H1 (cell line): ENCODE measurements around the gene COMMD7. TPM values are rescaled to one million over a fixed set of nuclear protein-coding genes. Genes with fewer than 3 reads are reported as not detected.

Experiments
- CTCF ChIA-PET: fragments of 300-600 bp; sonication (Branson Sonifier 250); formaldehyde crosslinking; loops from one replicate; lab custom pipeline; 2021; ENCODE audit not compliant: partially characterized antibody; lab: Charles Lee
- POLR2A ChIA-PET: fragments of 300-600 bp; sonication (Branson Sonifier 250); formaldehyde crosslinking; loops from one replicate; lab custom pipeline; 2021; ENCODE audit warnings: inconsistent platforms; ENCODE audit not compliant: partially characterized antibody; lab: Charles Lee
- DNase-seq, 2 experiments: peaks; one replicate each; pipeline versions ENCODE4 v3.0.0 to v3.0.0-alpha.2; 2010 to 2022; ENCODE audit warnings: low spot score in 2 of 2, low read depth in 1 of 2, mixed read lengths in 1 of 2
- FAIRE-seq: peaks from 2 replicates; lab custom pipeline; 2011; peaks lifted over from hg19 to GRCh38; lab: Jason Lieb, UNC
- H2AFZ ChIP-seq: 2 replicates; pipeline ENCODE4 v1.8.1; 2012; ENCODE audit warnings: low read length, inconsistent platforms
- H2AK5ac ChIP-seq: 2 replicates; pipeline ENCODE4 v1.6.1; 2013; ENCODE audit warnings: low read depth, low read length
- H2BK120ac ChIP-seq: replicated peaks from 2 replicates; pipeline ENCODE3; 2013; ENCODE audit warnings: low read depth, low read length, inconsistent platforms
- H2BK12ac ChIP-seq: 2 replicates; pipeline ENCODE4 v1.6.1; 2013; ENCODE audit warnings: low read depth, low read length
- H2BK15ac ChIP-seq: 2 replicates; pipeline ENCODE4 v1.6.1; 2013; ENCODE audit warnings: low read length
- H2BK20ac ChIP-seq: 2 replicates; pipeline ENCODE4 v1.6.1; 2013; ENCODE audit warnings: low read length
- H2BK5ac ChIP-seq: 2 replicates; pipeline ENCODE4 v1.6.1; 2013; ENCODE audit warnings: low read depth, low read length
- H3K14ac ChIP-seq: 2 replicates; pipeline ENCODE4 v1.6.1; 2013; ENCODE audit warnings: inconsistent platforms; ENCODE audit not compliant: insufficient read length
- H3K18ac ChIP-seq: 2 replicates; pipeline ENCODE4 v1.6.1; 2013; ENCODE audit warnings: low read length; ENCODE audit errors: extremely low read depth
- H3K23ac ChIP-seq: 2 replicates; pipeline ENCODE4 v1.6.1; 2013; ENCODE audit warnings: inconsistent platforms; ENCODE audit not compliant: insufficient read length
- H3K23me2 ChIP-seq: 2 replicates; pipeline ENCODE4 v1.6.1; 2013; ENCODE audit warnings: low read depth, low read length
- H3K27ac ChIP-seq: 2 replicates; pipeline ENCODE4 v1.6.1; 2011; ENCODE audit warnings: low read depth, low read length, inconsistent platforms
- H3K27me3 ChIP-seq, 4 experiments: replicated peaks in 1 of 4; 1 replicate in 1 of 4; 2 replicates in 3 of 4; pipeline versions ENCODE4 v1.6.1 to v1.8.1; 2011 to 2013; ENCODE audit warnings: low read length in 3 of 4, mild to moderate bottlenecking in 3 of 4, inconsistent platforms in 2 of 4, mixed read lengths in 2 of 4, moderate library complexity in 1 of 4; ENCODE audit not compliant: control insufficient read depth in 3 of 4, insufficient read depth in 3 of 4; ENCODE audit errors: extremely low read depth in 1 of 4
- H3K36me3 ChIP-seq, 4 experiments: 2 replicates each; pipeline versions ENCODE4 v1.6.1 to v1.8.1; 2011 to 2013; ENCODE audit warnings: mild to moderate bottlenecking in 4 of 4, low read length in 3 of 4, moderate library complexity in 2 of 4, control low read depth in 1 of 4, inconsistent platforms in 1 of 4; ENCODE audit not compliant: insufficient read depth in 4 of 4, control insufficient read depth in 2 of 4
- H3K4ac ChIP-seq: replicated peaks from 2 replicates; pipeline ENCODE3; 2013; ENCODE audit warnings: low read length, low read depth, mixed read lengths, inconsistent platforms; ENCODE audit not compliant: insufficient read length
- H3K4me1 ChIP-seq, 4 experiments: replicated peaks in 1 of 4; 1 replicate in 1 of 4; 2 replicates in 3 of 4; pipeline versions ENCODE4 v1.6.1 to v1.8.1; 2011 to 2013; ENCODE audit warnings: low read length in 3 of 4, inconsistent platforms in 2 of 4, mixed read lengths in 1 of 4; ENCODE audit not compliant: insufficient read depth in 4 of 4, control insufficient read depth in 3 of 4
- H3K4me2 ChIP-seq, 2 experiments: 2 replicates each; pipeline versions ENCODE4 v1.6.1 to v1.8.1; 2011 to 2013; ENCODE audit warnings: low read depth in 2 of 2, low read length in 2 of 2, control low read depth in 1 of 2, inconsistent platforms in 1 of 2, mild to moderate bottlenecking in 1 of 2; ENCODE audit not compliant: insufficient read depth in 1 of 2
- H3K4me3 ChIP-seq, 4 experiments: fragments of 200-600, 300-600 bp in 1 of 4; sonication (generic), shearing (Covaris generic), sonication (Bioruptor Twin) in 1 of 4; 2 replicates each; pipeline versions ENCODE4 v1.5.1 to v1.8.1; 2011 to 2016; ENCODE audit warnings: low read length in 4 of 4, low read depth in 3 of 4, control low read depth in 2 of 4, inconsistent platforms in 2 of 4, mild to moderate bottlenecking in 2 of 4, mixed read lengths in 1 of 4, moderate library complexity in 1 of 4; ENCODE audit not compliant: insufficient read depth in 2 of 4; ENCODE audit errors: extremely low read depth in 1 of 4
- H3K56ac ChIP-seq: replicated peaks from 2 replicates; pipeline ENCODE3; 2013; ENCODE audit warnings: low read depth, mild to moderate bottlenecking, mixed read lengths, low read length, inconsistent platforms; ENCODE audit not compliant: insufficient read length
- H3K79me1 ChIP-seq: 2 replicates; pipeline ENCODE4 v1.6.1; 2013; ENCODE audit warnings: low read depth, low read length, control low read depth
- H3K79me2 ChIP-seq, 2 experiments: 2 replicates each; pipeline versions ENCODE4 v1.6.1 to v1.8.1; 2012 to 2013; ENCODE audit warnings: low read length in 2 of 2, mild to moderate bottlenecking in 2 of 2, inconsistent platforms in 1 of 2; ENCODE audit not compliant: insufficient read depth in 2 of 2, control insufficient read depth in 1 of 2
- H3K9ac ChIP-seq, 4 experiments: replicated peaks in 1 of 4; 1 replicate in 1 of 4; 2 replicates in 3 of 4; pipeline versions ENCODE4 v1.6.1 to v1.8.1; 2011 to 2013; ENCODE audit warnings: low read depth in 3 of 4, low read length in 3 of 4, control low read depth in 2 of 4, mild to moderate bottlenecking in 2 of 4, moderate library complexity in 2 of 4, inconsistent platforms in 1 of 4; ENCODE audit errors: extremely low read depth in 1 of 4
- H3K9me3 ChIP-seq, 2 experiments: 2 replicates each; pipeline versions ENCODE4 v1.6.1 to v1.8.1; 2012 to 2013; ENCODE audit warnings: mild to moderate bottlenecking in 2 of 2, moderate library complexity in 2 of 2, control low read depth in 1 of 2, inconsistent platforms in 1 of 2, low read depth in 1 of 2, low read length in 1 of 2, mixed read lengths in 1 of 2; ENCODE audit not compliant: insufficient read depth in 2 of 2
- H4K20me1 ChIP-seq, 2 experiments: replicated peaks in 1 of 2; 2 replicates each; pipeline versions ENCODE3 to v1.8.1; 2011 to 2013; ENCODE audit warnings: inconsistent platforms in 2 of 2, low read length in 2 of 2, mild to moderate bottlenecking in 1 of 2; ENCODE audit not compliant: insufficient read depth in 2 of 2, control insufficient read depth in 1 of 2
- H4K5ac ChIP-seq: 2 replicates; pipeline ENCODE4 v1.6.1; 2013; ENCODE audit warnings: low read length, low read depth, mixed read lengths, inconsistent platforms; ENCODE audit not compliant: insufficient read length
- H4K8ac ChIP-seq: 2 replicates; pipeline ENCODE4 v1.8.0; 2013; ENCODE audit warnings: mild to moderate bottlenecking, moderate library complexity, low read length, inconsistent platforms; ENCODE audit not compliant: insufficient read depth; ENCODE audit errors: extremely low read depth
- H4K91ac ChIP-seq: replicated peaks from 2 replicates; pipeline ENCODE3; 2013; ENCODE audit warnings: low read length, mixed read lengths, inconsistent platforms; ENCODE audit not compliant: insufficient read length
- CTBP2 ChIP-seq: IDR thresholded peaks from 2 replicates; pipeline ENCODE4 v1.7.0; 2011; ENCODE audit warnings: borderline replicate concordance, mild to moderate bottlenecking, moderate library complexity, mixed read lengths, low read length; ENCODE audit not compliant: insufficient read depth, insufficient read length
- EZH2 ChIP-seq: fragments of 200-600 bp; sonication (generic); IDR thresholded peaks from 2 replicates; pipeline ENCODE4 v1.7.1; 2012; ENCODE audit warnings: low read depth, mild to moderate bottlenecking, moderate library complexity, low read length, inconsistent platforms; ENCODE audit not compliant: severe bottlenecking
- FOSL1 ChIP-seq: IDR thresholded peaks from 2 replicates; pipeline ENCODE4 v1.6.1; 2011; ENCODE audit warnings: mild to moderate bottlenecking, low read depth, low read length, moderate library complexity; ENCODE audit not compliant: insufficient read depth
- NRF1 ChIP-seq: IDR thresholded peaks from 2 replicates; pipeline ENCODE4 v1.6.1; 2011; ENCODE audit warnings: mild to moderate bottlenecking, low read depth, low read length, improper control_type of control experiment
- PHF8 ChIP-seq: fragments of 200-600 bp; sonication (generic); conservative IDR thresholded peaks from 2 replicates; pipeline ENCODE4 v1.7.1; 2012; ENCODE audit warnings: low read depth, mild to moderate bottlenecking, inconsistent platforms, low read length, moderate library complexity
- RAD21 ChIP-seq, 2 experiments: IDR thresholded peaks in 1 of 2; conservative IDR thresholded peaks in 1 of 2; 2 replicates each; pipeline ENCODE4 v1.6.1; 2011; ENCODE audit warnings: low read depth in 2 of 2, low read length in 2 of 2, improper control_type of control experiment in 1 of 2, inconsistent platforms in 1 of 2, mild to moderate bottlenecking in 1 of 2, moderate library complexity in 1 of 2
- SAP30 ChIP-seq: fragments of 300-600 bp; sonication (generic); IDR thresholded peaks from 2 replicates; pipeline ENCODE4 v1.7.1; 2012; ENCODE audit warnings: low read length, moderate library complexity, mild to moderate bottlenecking, inconsistent platforms; ENCODE audit not compliant: insufficient read depth, insufficient replicate concordance
- TBP ChIP-seq: IDR thresholded peaks from 2 replicates; pipeline ENCODE4 v1.6.1; 2011; ENCODE audit warnings: low read depth, low read length, improper control_type of control experiment
- WGBS, 2 experiments: shearing (Covaris generic) in 1 of 2; methylation state at CpG; one replicate each; pipeline versions ENCODE4 v1.1.6 to v1.1.7; 2013 to 2015; ENCODE audit warnings: low lambda C conversion rate in 2 of 2, mixed read lengths in 2 of 2, inconsistent platforms in 1 of 2, low coverage in 1 of 2, missing lambda C conversion rate in 1 of 2; ENCODE audit not compliant: insufficient replicate concordance in 2 of 2, insufficient coverage in 1 of 2, insufficient read length in 1 of 2; ENCODE audit errors: extremely low coverage in 1 of 2, missing lambda C conversion rate in 1 of 2; 5-methylcytosine and 5-hydroxymethylcytosine counted together
- polyA plus RNA-seq, 7 experiments: library from polyadenylated mRNA; depleted of rRNA in 3 of 7; stranded (reverse) in 5 of 7; unstranded in 2 of 7; fragments of >200 nt in 5 of 7; fragments of 200-250 nt in 2 of 7; gene quantifications; 1 replicate in 5 of 7; 2 replicates in 1 of 7; 4 replicates in 1 of 7; pipeline versions ENCODE4 v1.2.1 to v1.2.3, GENCODE V29; 2011 to 2013; ENCODE audit warnings: missing spikeins in 2 of 7, mixed read lengths in 2 of 7
- total RNA-seq: library from RNA; stranded (reverse); fragmentation: NEBNext Ultra II Directional; extraction: Animal tissue kit (Norgen Biotek cat#: 25700); gene quantifications from 2 replicates; pipeline ENCODE4 v1.2.1, GENCODE V29; 2021
- TF ChIP-seq, protein P1 (sequence below): IDR thresholded peaks from 2 replicates; pipeline ENCODE4 v1.6.1; 2012; ENCODE audit warnings: inconsistent platforms

The COMMD7 gene
- total and polyA plus RNA-seq, 2 of the 8 experiments (the other 6 are each of a cell fraction or from before 2014, with no cell fraction given) = 39.4 to 48.9 TPM

DNA sequence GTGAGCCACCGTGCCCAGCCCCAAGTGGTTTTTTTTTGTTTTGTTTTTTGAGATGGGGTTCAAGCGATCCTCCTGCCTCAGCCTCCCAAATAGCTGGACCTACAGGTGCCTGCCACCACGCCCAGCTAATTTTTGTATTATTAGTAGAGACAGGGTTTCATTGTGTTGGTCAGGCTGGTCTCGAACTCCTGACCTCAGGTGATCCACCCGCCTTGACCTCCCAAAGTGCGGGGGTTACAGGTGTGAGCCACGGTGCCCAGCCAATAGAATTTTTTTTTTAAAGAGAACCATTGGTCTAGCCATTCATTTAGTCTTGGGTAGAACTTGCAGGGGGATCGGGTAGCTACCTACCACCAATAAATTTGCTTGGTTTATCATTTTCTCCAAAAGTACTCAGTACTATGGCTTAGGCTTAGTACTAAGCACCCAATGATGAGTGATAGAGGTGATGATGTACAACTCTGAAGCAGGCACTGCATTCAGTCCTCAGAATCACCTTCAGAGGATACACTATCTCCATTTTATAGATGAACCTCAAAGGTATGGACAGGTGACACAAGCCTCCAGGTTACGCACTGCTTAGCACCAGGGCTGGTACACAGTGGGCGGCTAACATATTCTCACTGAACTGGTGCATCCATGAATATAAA is 56.6 kb downstream of the COMMD7 start:
- H2AK5ac ChIP-seq = 0 out of 2 replicates have a peak overlapping the region, but pooled peaks have one; percentile 16
- WGBS, 2 experiments = 96% methylated on average over 10 of the region's 10 CpGs; no CpG with 5 or more reads in 1 of the 2 experiments
- H3K18ac ChIP-seq = no peak overlapping the region
- peaks cover 1 to 3% (median 2%) of the 10 kb centered on the region in 4 experiments; a peak in 4 of 7 replicates for H3K4me1 ChIP-seq
- no peaks in the 10 kb centered on the region for H4K20me1 ChIP-seq
- H3K4ac ChIP-seq = no peak overlapping the region
- no peak overlapping the region for H4K91ac ChIP-seq
- no peak overlapping the region for H3K4me3 ChIP-seq
- no peak overlapping the region for H3K56ac ChIP-seq
- no peaks in the 10 kb centered on the region for H3K79me1 ChIP-seq
- DNase-seq = no peak
- no peak overlapping the region for H3K27ac ChIP-seq
- FAIRE-seq = no peak
- no peak overlapping the region for H2BK15ac ChIP-seq
- H3K27me3 ChIP-seq = no peaks in the 10 kb centered on the region
- no peak overlapping the region for H3K9ac ChIP-seq
- no peaks in the 10 kb centered on the region for H3K23me2 ChIP-seq
- no peak overlapping the region for H2BK120ac ChIP-seq
- H3K79me2 ChIP-seq = no peaks in the 10 kb centered on the region
- no peak overlapping the region for H2BK12ac ChIP-seq
- no peaks in the 10 kb centered on the region for H3K9me3 ChIP-seq
- ChIA-PET CTCF (interaction anchor here (0.6 to 1.8 kb wide), 5 partner anchors 9 to 123 kb away, joined by 3 to 9 read pairs (median 4); partner anchors contain the start of gene C20orf203), POLR2A (interaction anchor here (1.2 to 2.2 kb wide), 2 partner anchors 11 to 124 kb away, joined by 4 to 5 read pairs; no protein-coding TSS in a partner anchor)
- no peak overlapping the region for H4K5ac ChIP-seq
- no peak overlapping the region for H2BK5ac ChIP-seq
- no peak overlapping the region for H3K4me2 ChIP-seq
- H3K36me3 ChIP-seq = no peaks in the 10 kb centered on the region
- no peak overlapping the region for H3K23ac ChIP-seq
- H2AFZ ChIP-seq = no peak overlapping the region
- H3K14ac ChIP-seq = no peak overlapping the region
- H4K8ac ChIP-seq = no peak overlapping the region
- no peak overlapping the region for H2BK20ac ChIP-seq
- no peak for TF ChIP-seq RAD21 (IDR thresholded peaks at IDR 0.05 in 1 of 2, conservative IDR thresholded peaks at IDR 0.05 in 1 of 2; ENCODE audit: low read depth in 2 of 2, low read length in 2 of 2)
- TF ChIP-seq TBP = no peak
- no peak for TF ChIP-seq SAP30
- no peak for TF ChIP-seq FOSL1
- TF ChIP-seq NRF1 = no peak
- no peak for TF ChIP-seq PHF8
- TF ChIP-seq CTBP2 = no peak
- TF ChIP-seq, protein P1, sequence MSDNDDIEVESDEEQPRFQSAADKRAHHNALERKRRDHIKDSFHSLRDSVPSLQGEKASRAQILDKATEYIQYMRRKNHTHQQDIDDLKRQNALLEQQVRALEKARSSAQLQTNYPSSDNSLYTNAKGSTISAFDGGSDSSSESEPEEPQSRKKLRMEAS = no peak
- TF ChIP-seq EZH2 = no peak
